Sigmoid colon (tissue), 7 donors: ENCODE data around the gene SKOR1. TPM values are rescaled to one million over a fixed set of nuclear protein-coding genes. Genes with fewer than 3 reads are reported as not detected.

Experiments
- DNase-seq: peaks from one replicate; pipeline ENCODE4 v3.0.0-alpha.2; 2019
- H3K27ac ChIP-seq, 4 donors: fragments of 200-600 bp; sonication (generic); one replicate each; pipeline ENCODE4 v1.5.1; 2016 to 2019; ENCODE audit warnings: mild to moderate bottlenecking in 1 of 4
- H3K27me3 ChIP-seq, 3 donors: fragments of 200-600 bp; sonication (generic); one replicate each; pipeline ENCODE4 v1.5.1; 2019; ENCODE audit warnings: mild to moderate bottlenecking in 1 of 3
- H3K36me3 ChIP-seq, 4 donors: fragments of 200-600 bp; sonication (generic); one replicate each; pipeline ENCODE4 v1.5.1; 2016 to 2019
- H3K4me1 ChIP-seq, 4 donors: fragments of 200-600 bp; sonication (generic); one replicate each; pipeline ENCODE4 v1.5.1; 2017 to 2019
- H3K4me3 ChIP-seq, 4 donors: fragments of 200-600 bp; sonication (generic); one replicate each; pipeline ENCODE4 v1.5.1; 2017 to 2019; ENCODE audit warnings: mild to moderate bottlenecking in 2 of 4, moderate library complexity in 1 of 4
- H3K9me3 ChIP-seq, 4 donors: fragments of 200-600 bp in 3 of 4; sonication (generic) in 3 of 4; one replicate each; pipeline versions ENCODE4 v1.5.1 to v1.6.1; 2013 to 2019
- EP300 ChIP-seq, 4 donors: sonication (generic); formaldehyde crosslinking; IDR thresholded peaks; one replicate each; pipeline ENCODE4 v1.6.1; 2017; ENCODE audit warnings: antibody characterized with exemption in 4 of 4
- POLR2A ChIP-seq, 2 donors: fragments of 450-650 bp; IDR thresholded peaks; one replicate each; pipeline ENCODE4 v1.6.1; 2016; ENCODE audit warnings: antibody characterized with exemption in 2 of 2, mild to moderate bottlenecking in 2 of 2, moderate library complexity in 2 of 2
- POLR2AphosphoS5 ChIP-seq, 4 donors: sonication (generic); formaldehyde crosslinking; IDR thresholded peaks; one replicate each; pipeline ENCODE4 v1.6.1; 2017; ENCODE audit warnings: antibody characterized with exemption in 4 of 4
- WGBS, 2 donors: extraction: QIAGEN DNeasy Blood & Tissue Kit; methylation state at CpG; one replicate each; pipeline ENCODE4 v1.1.7; 2013; 5-methylcytosine and 5-hydroxymethylcytosine counted together
- intact Hi-C: fragments of 100-400 bp; cut with DNase I; formaldehyde crosslinking; loops from one replicate; pipeline ENCODE4 v1.15.1; 2023
- polyA plus RNA-seq, 3 donors: library from polyadenylated mRNA; stranded (reverse); fragments of 200-250 nt; gene quantifications; one replicate each; pipeline ENCODE4 v1.2.3, GENCODE V29; 2013
- total RNA-seq, 4 donors: library from RNA; depleted of rRNA; stranded (reverse); fragments of >200 nt; gene quantifications; one replicate each; pipeline ENCODE4 v1.1.0, GENCODE V29; 2016
- TF ChIP-seq, protein P1 (sequence below), 4 experiments: fragments of 450-650 bp in 3 of 4; fragments of 200-600 bp in 1 of 4; IDR thresholded peaks; one replicate each; pipeline ENCODE4 v1.5.1; 2016 to 2019; ENCODE audit warnings: antibody characterized with exemption in 4 of 4, mild to moderate bottlenecking in 3 of 4, moderate library complexity in 2 of 4
- donor health status: healthy with polysubstance abuse.
- donor health status: Bipolar disorder and iron deficiency.
- donor health status: healthy.

The SKOR1 gene
- total and polyA plus RNA-seq, 7 donors = 0.25 to 1.6 (median 1.0) TPM; not detected in 3

GRCh38 chr15:67863442-67863987, 38.2 kb downstream of the SKOR1 start:
- TF ChIP-seq, protein P1, sequence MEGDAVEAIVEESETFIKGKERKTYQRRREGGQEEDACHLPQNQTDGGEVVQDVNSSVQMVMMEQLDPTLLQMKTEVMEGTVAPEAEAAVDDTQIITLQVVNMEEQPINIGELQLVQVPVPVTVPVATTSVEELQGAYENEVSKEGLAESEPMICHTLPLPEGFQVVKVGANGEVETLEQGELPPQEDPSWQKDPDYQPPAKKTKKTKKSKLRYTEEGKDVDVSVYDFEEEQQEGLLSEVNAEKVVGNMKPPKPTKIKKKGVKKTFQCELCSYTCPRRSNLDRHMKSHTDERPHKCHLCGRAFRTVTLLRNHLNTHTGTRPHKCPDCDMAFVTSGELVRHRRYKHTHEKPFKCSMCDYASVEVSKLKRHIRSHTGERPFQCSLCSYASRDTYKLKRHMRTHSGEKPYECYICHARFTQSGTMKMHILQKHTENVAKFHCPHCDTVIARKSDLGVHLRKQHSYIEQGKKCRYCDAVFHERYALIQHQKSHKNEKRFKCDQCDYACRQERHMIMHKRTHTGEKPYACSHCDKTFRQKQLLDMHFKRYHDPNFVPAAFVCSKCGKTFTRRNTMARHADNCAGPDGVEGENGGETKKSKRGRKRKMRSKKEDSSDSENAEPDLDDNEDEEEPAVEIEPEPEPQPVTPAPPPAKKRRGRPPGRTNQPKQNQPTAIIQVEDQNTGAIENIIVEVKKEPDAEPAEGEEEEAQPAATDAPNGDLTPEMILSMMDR (IDR thresholded peaks at IDR 0.05) = peak; percentile 89 to 95 (median 91)
- TF ChIP-seq POLR2AphosphoS5 (IDR thresholded peaks at IDR 0.05) (peak in 3 of 4 donors; percentile 31 to 57 (median 42)), POLR2A (IDR thresholded peaks at IDR 0.05) (no peak), EP300 (IDR thresholded peaks at IDR 0.05) (no peak)
- Histone ChIP-seq H3K27ac (peak overlapping the region; percentile 66 to 82 (median 74)), H3K4me3 (peak overlapping the region; percentile 22 to 47 (median 40)), H3K4me1 (peaks cover 0 to 24% (median 8%) of the 10 kb centered on the region in 4 donors), H3K36me3 (no peaks in the 10 kb centered on the region), H3K9me3 (no peaks in the 10 kb centered on the region), H3K27me3 (no peaks in the 10 kb centered on the region)
- WGBS, 2 donors = 1 to 4% methylated on average over 41 of the region's 41 CpGs
- intact Hi-C loops = loop anchor here (2.0 to 5.0 kb wide), 4 partner anchors 54 to 347 kb away; partner anchors contain the start of gene PIAS1
- DNase-seq = peak; percentile 92

DNA sequence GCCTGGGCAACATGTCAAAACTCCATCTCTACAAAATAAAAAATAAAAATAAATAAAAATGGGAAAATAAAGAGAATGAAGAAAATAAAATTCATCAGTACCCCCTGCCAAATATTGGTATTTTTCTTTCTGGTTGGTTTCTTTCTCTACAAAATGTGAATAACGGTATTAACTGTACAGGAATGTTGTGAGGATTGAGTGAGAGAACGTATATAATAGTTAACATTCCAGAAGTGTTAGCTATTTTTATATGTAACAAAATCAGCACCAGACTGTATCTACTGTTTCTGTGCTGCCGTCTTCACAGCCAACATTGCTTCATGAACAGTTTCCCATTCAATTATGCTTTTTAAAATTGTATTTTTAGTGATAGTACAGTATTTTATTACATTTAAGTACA, 40.0 kb downstream of the SKOR1 start:
- intact Hi-C loops = no loop called here
- peaks cover 0 to 24% (median 8%) of the 10 kb centered on the region in 4 donors for H3K4me1 ChIP-seq
- H3K36me3 ChIP-seq = no peaks in the 10 kb centered on the region
- DNase-seq = no peak
- H3K4me3 ChIP-seq = no peak overlapping the region
- no peaks in the 10 kb centered on the region for H3K27me3 ChIP-seq
- WGBS, 2 donors = 79 to 84% methylated on average over 3 of the region's 3 CpGs
- TF ChIP-seq POLR2A (IDR thresholded peaks at IDR 0.05) = no peak
- TF ChIP-seq, protein P1 (IDR thresholded peaks at IDR 0.05) = no peak
- no peak for TF ChIP-seq POLR2AphosphoS5 (IDR thresholded peaks at IDR 0.05)
- no peak for TF ChIP-seq EP300 (IDR thresholded peaks at IDR 0.05)
- H3K27ac ChIP-seq = peak overlapping the region in 1 of 4 donors; percentile 8
- H3K9me3 ChIP-seq = no peaks in the 10 kb centered on the region

DNA sequence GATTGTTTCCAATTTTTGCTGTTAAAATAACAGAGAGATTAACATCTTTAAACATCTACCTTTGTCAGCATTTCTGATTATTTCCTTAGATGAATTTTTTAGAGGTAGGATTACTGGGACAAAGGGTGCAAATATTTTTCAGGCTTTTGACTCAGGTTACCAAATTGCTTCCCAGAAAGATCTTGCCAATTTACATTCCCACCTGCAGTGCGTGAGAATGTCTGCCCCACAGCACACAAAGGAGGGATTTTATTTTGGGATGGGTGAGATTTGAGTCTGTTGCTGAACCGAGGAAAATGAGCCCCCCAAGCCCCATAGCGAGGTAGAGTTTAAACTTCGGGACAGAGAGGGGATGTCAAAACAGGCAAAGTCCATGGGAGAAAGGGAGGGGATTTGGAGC, 40.5 kb downstream of the SKOR1 start:
- Histone ChIP-seq H3K27ac (no peak overlapping the region), H3K36me3 (no peaks in the 10 kb centered on the region), H3K4me3 (no peak overlapping the region), H3K4me1 (peaks cover 0 to 24% (median 8%) of the 10 kb centered on the region in 4 donors), H3K9me3 (no peaks in the 10 kb centered on the region), H3K27me3 (no peaks in the 10 kb centered on the region)
- no peak for DNase-seq
- WGBS, 2 donors = 89 to 93% methylated on average over 4 of the region's 4 CpGs
- TF ChIP-seq EP300 (IDR thresholded peaks at IDR 0.05) = no peak
- no peak for TF ChIP-seq POLR2A (IDR thresholded peaks at IDR 0.05)
- TF ChIP-seq, protein P1 (IDR thresholded peaks at IDR 0.05) = no peak
- no peak for TF ChIP-seq POLR2AphosphoS5 (IDR thresholded peaks at IDR 0.05)
- intact Hi-C loops = no loop called here

DNA sequence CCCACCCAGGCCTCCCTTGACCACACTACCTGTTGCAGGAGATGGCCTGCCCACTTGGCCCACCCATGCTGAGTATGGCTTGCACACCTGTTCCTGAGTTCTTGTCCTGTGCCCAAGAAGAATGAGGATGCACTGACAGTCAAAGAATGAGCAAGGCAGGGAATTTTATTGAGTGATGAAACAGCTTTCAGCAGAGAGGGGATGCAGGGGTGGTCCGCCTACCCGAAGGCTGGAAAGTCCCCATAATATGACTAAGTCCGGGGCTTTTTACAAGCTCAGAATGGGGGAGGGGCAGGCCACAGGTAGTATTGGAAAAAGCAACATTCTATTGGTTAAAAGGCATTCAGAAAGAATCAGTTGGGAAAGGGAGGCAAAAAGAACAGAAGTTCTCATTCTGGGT, 44.4 kb downstream of the SKOR1 start:
- intact Hi-C loops = no loop called here
- no peaks in the 10 kb centered on the region for H3K9me3 ChIP-seq
- WGBS, 2 donors = 87 to 88% methylated on average over 3 of the region's 3 CpGs
- no peak overlapping the region for H3K4me3 ChIP-seq
- H3K4me1 ChIP-seq = peaks cover 0 to 9% (median 2%) of the 10 kb centered on the region in 4 donors
- H3K27ac ChIP-seq = no peak overlapping the region
- no peaks in the 10 kb centered on the region for H3K36me3 ChIP-seq
- DNase-seq = no peak
- TF ChIP-seq POLR2A (IDR thresholded peaks at IDR 0.05) = no peak
- no peak for TF ChIP-seq POLR2AphosphoS5 (IDR thresholded peaks at IDR 0.05)
- TF ChIP-seq, protein P1 (IDR thresholded peaks at IDR 0.05) = no peak
- TF ChIP-seq EP300 (IDR thresholded peaks at IDR 0.05) = no peak
- H3K27me3 ChIP-seq = no peaks in the 10 kb centered on the region
